CD14-positive monocyte (primary cell): Measurements from ENCODE around the gene MGAT5. TPM values are rescaled to one million over a fixed set of nuclear protein-coding genes. Genes with fewer than 3 reads are reported as not detected.
A peak's percentile ranks its signal among the peaks of the same experiment; 100 is the strongest.

ENCODE experiments used
- DNase-seq, 3 donors: peaks; one replicate each; pipeline ENCODE4 v3.0.0-alpha.2; 2011 to 2022
- H2AFZ ChIP-seq: 2 replicates; pipeline ENCODE4 v1.6.0; 2012; ENCODE audit warnings: mild to moderate bottlenecking, low read depth, low read length, inconsistent platforms; ENCODE audit not compliant: insufficient read depth, poor library complexity, severe bottlenecking
- H3K27ac ChIP-seq, 2 donors: 1 replicate in 1 of 2; 2 replicates in 1 of 2; pipeline ENCODE4 v1.5.1; 2012 to 2013; ENCODE audit warnings: low read length in 2 of 2, control low read depth in 1 of 2, inconsistent platforms in 1 of 2, low read depth in 1 of 2, mild to moderate bottlenecking in 1 of 2
- H3K27me3 ChIP-seq, 2 donors: one replicate each; pipeline versions ENCODE4 v1.6.0 to v1.6.1; 2011 to 2013; ENCODE audit warnings: low read length in 2 of 2; ENCODE audit not compliant: control insufficient read depth in 2 of 2, insufficient read depth in 2 of 2
- H3K36me3 ChIP-seq, 2 donors: replicated peaks in 1 of 2; 1 replicate in 1 of 2; 2 replicates in 1 of 2; pipeline versions ENCODE4 v1.5.1 to v1.6.1; 2012 to 2013; ENCODE audit warnings: low read length in 2 of 2, control low read depth in 1 of 2, inconsistent platforms in 1 of 2, mild to moderate bottlenecking in 1 of 2; ENCODE audit not compliant: insufficient read depth in 2 of 2, control insufficient read depth in 1 of 2
- H3K4me1 ChIP-seq, 2 donors: 1 replicate in 1 of 2; 2 replicates in 1 of 2; pipeline versions ENCODE4 v1.5.1 to v1.6.1; 2012 to 2013; ENCODE audit warnings: low read length in 2 of 2, control low read depth in 1 of 2, inconsistent platforms in 1 of 2, mild to moderate bottlenecking in 1 of 2, moderate library complexity in 1 of 2; ENCODE audit not compliant: insufficient read depth in 2 of 2, control insufficient read depth in 1 of 2
- H3K4me2 ChIP-seq: replicated peaks from 2 replicates; pipeline ENCODE3; 2012; ENCODE audit warnings: low read length, moderate library complexity, mild to moderate bottlenecking; ENCODE audit not compliant: poor library complexity, severe bottlenecking; ENCODE audit errors: extremely low read depth
- H3K4me3 ChIP-seq, 3 experiments: fragments of 200-600 bp in 1 of 3; sonication (generic) in 1 of 3; replicated peaks in 1 of 3; 1 replicate in 2 of 3; 2 replicates in 1 of 3; pipeline ENCODE4 v1.5.1; 2011 to 2013; ENCODE audit warnings: low read length in 3 of 3, mild to moderate bottlenecking in 3 of 3, control low read depth in 2 of 3, low read depth in 2 of 3, inconsistent platforms in 1 of 3, moderate library complexity in 1 of 3
- H3K79me2 ChIP-seq: 2 replicates; pipeline ENCODE4 v1.6.0; 2012; ENCODE audit warnings: mild to moderate bottlenecking, control low read depth, inconsistent platforms, low read length, moderate library complexity; ENCODE audit not compliant: insufficient read depth
- H3K9ac ChIP-seq: 2 replicates; pipeline ENCODE4 v1.6.0; 2017; ENCODE audit warnings: low read length, mild to moderate bottlenecking; ENCODE audit not compliant: insufficient read depth, poor library complexity, severe bottlenecking
- H3K9me3 ChIP-seq, 2 donors: replicated peaks in 1 of 2; 1 replicate in 1 of 2; 2 replicates in 1 of 2; pipeline versions ENCODE4 v1.5.1 to v1.6.1; 2012 to 2013; ENCODE audit warnings: low read length in 2 of 2, control low read depth in 1 of 2; ENCODE audit not compliant: control insufficient read depth in 1 of 2, insufficient read depth in 1 of 2
- H4K20me1 ChIP-seq: 2 replicates; pipeline ENCODE4 v1.6.0; 2012; ENCODE audit warnings: mild to moderate bottlenecking, low read length, control low read depth, moderate library complexity; ENCODE audit not compliant: insufficient read depth
- H3K27ac Mint-ChIP-seq, 7 donors: one replicate each; pipeline ENCODE4 v1.8.0; 2020; ENCODE audit warnings: mild to moderate bottlenecking in 7 of 7, mixed read lengths in 7 of 7, moderate library complexity in 6 of 7, inconsistent platforms in 2 of 7
- H3K27me3 Mint-ChIP-seq, 3 donors: one replicate each; pipeline ENCODE4 v1.8.0; 2021 to 2022; ENCODE audit warnings: low read depth in 3 of 3, mild to moderate bottlenecking in 3 of 3, mixed read lengths in 3 of 3, moderate library complexity in 3 of 3, inconsistent platforms in 1 of 3
- H3K36me3 Mint-ChIP-seq, 2 donors: one replicate each; pipeline ENCODE4 v1.8.0; 2020; ENCODE audit warnings: mixed read lengths in 2 of 2, inconsistent platforms in 1 of 2, mild to moderate bottlenecking in 1 of 2
- H3K4me1 Mint-ChIP-seq: one replicate; pipeline ENCODE4 v1.8.0; 2020; ENCODE audit warnings: mild to moderate bottlenecking, mixed read lengths
- H3K4me3 Mint-ChIP-seq, 2 donors: one replicate each; pipeline ENCODE4 v1.8.0; 2020; ENCODE audit warnings: mild to moderate bottlenecking in 2 of 2, mixed read lengths in 2 of 2, moderate library complexity in 1 of 2
- H3K9me3 Mint-ChIP-seq, 7 donors: one replicate each; pipeline ENCODE4 v1.8.0; 2020 to 2022; ENCODE audit warnings: mixed read lengths in 7 of 7, mild to moderate bottlenecking in 6 of 7, moderate library complexity in 6 of 7, inconsistent platforms in 2 of 7
- CTCF ChIP-seq: fragments of 200-600 bp; IDR thresholded peaks from one replicate; pipeline ENCODE4 v1.8.0; 2022; ENCODE audit warnings: antibody characterized with exemption, mild to moderate bottlenecking
- WGBS: methylation state at CpG from one replicate; pipeline ENCODE4 v1.1.5; 2013; ENCODE audit warnings: missing lambda C conversion rate; ENCODE audit not compliant: insufficient coverage; 5-methylcytosine and 5-hydroxymethylcytosine counted together
- intact Hi-C, 2 donors: fragments of 100-400 bp; cut with micrococcal nuclease; formaldehyde crosslinking; loops; one replicate each; pipeline versions ENCODE4 v1.15.0 to v1.15.1; 2023
- polyA plus RNA-seq, 3 donors: library from polyadenylated mRNA; depleted of rRNA in 1 of 3; unstranded in 2 of 3; stranded (reverse) in 1 of 3; fragments of 300-500 nt in 2 of 3; fragments of >200 nt in 1 of 3; fragmentation: Illumina TruSeq in 2 of 3; gene quantifications; 1 replicate in 2 of 3; 2 replicates in 1 of 3; pipeline ENCODE4 v1.2.3, GENCODE V29; 2012 to 2021

Gene MGAT5
- polyA plus RNA-seq, 3 donors = 1.9 to 6.6 (median 2.4) TPM

GRCh38 chr2:134289225-134289624 lies 35.4 kb downstream of the MGAT5 start:
- intact Hi-C loops = no loop called here
- H3K4me3 Mint-ChIP-seq = no peak overlapping the region
- peaks cover 0 to 3% of the 10 kb centered on the region in 2 donors for H3K36me3 Mint-ChIP-seq
- H4K20me1 ChIP-seq = no peaks in the 10 kb centered on the region
- DNase-seq = no peak
- no peaks in the 10 kb centered on the region for H3K36me3 ChIP-seq
- H3K9me3 Mint-ChIP-seq = no peaks in the 10 kb centered on the region
- no peaks in the 10 kb centered on the region for H3K27me3 ChIP-seq
- peaks cover 5% of the 10 kb centered on the region for H3K4me1 Mint-ChIP-seq
- no peak overlapping the region for H3K4me3 ChIP-seq
- no peaks in the 10 kb centered on the region for H3K79me2 ChIP-seq
- H3K27ac Mint-ChIP-seq = no peak overlapping the region
- H3K27ac ChIP-seq = no peak overlapping the region
- 89% methylated on average over 3 of the region's 6 CpGs for WGBS
- peaks cover 0 to 2% (median 0%) of the 10 kb centered on the region in 3 donors for H3K27me3 Mint-ChIP-seq
- H3K9me3 ChIP-seq = no peaks in the 10 kb centered on the region
- H3K9ac ChIP-seq = no peak overlapping the region
- peaks cover 17 to 20% of the 10 kb centered on the region in 2 donors for H3K4me1 ChIP-seq
- H2AFZ ChIP-seq = no peak overlapping the region
- no peak for TF ChIP-seq CTCF
- H3K4me2 ChIP-seq = no peak overlapping the region

- Histone ChIP-seq H3K79me2 (no peaks in the 10 kb centered on the region), H3K4me1 (peaks cover 25 to 31% of the 10 kb centered on the region in 2 donors), H2AFZ (no peak overlapping the region), H3K4me2 (peak overlapping the region; percentile 23), H3K36me3 (no peaks in the 10 kb centered on the region), H3K9ac (no peak overlapping the region), H4K20me1 (no peaks in the 10 kb centered on the region), H3K4me3 (no peak overlapping the region), H3K9me3 (no peaks in the 10 kb centered on the region), H3K27me3 (no peaks in the 10 kb centered on the region), H3K27ac (peak overlapping the region in 1 of 2 donors; percentile 3)
- H3K9me3 Mint-ChIP-seq = no peaks in the 10 kb centered on the region
- H3K27me3 Mint-ChIP-seq = peaks cover 0 to 2% (median 0%) of the 10 kb centered on the region in 3 donors
- no peak overlapping the region for H3K4me3 Mint-ChIP-seq
- H3K27ac Mint-ChIP-seq = no peak overlapping the region
- peaks cover 0 to 3% of the 10 kb centered on the region in 2 donors for H3K36me3 Mint-ChIP-seq
- peaks cover 16% of the 10 kb centered on the region for H3K4me1 Mint-ChIP-seq
- DNase-seq = peak in 2 of 3 donors; percentile 10 to 12
- intact Hi-C loops = no loop called here
- TF ChIP-seq CTCF = no peak
Measured at GRCh38 chr2:134290358-134290757, 36.5 kb downstream of the MGAT5 start.
